HL-60 (cell line): Measurements from ENCODE around the gene ACSL6.

Experiments used
- DNase-seq, 2 experiments: peaks; one replicate each; pipeline ENCODE4 v3.0.0-alpha.2; 2010 to 2020; ENCODE audit warnings: low read depth in 1 of 2, low spot score in 1 of 2
- H3K27ac ChIP-seq: fragments of 250-450 bp; sonication (Bioruptor Pico); replicated peaks from 2 replicates; pipeline ENCODE4 v1.5.1; 2020; ENCODE audit warnings: mild to moderate bottlenecking, moderate library complexity
- H3K27me3 ChIP-seq: fragments of 250-450 bp; sonication (Bioruptor Pico); 2 replicates; pipeline ENCODE4 v1.5.1; 2021; ENCODE audit warnings: mild to moderate bottlenecking, moderate library complexity; ENCODE audit not compliant: insufficient read depth, poor library complexity, severe bottlenecking
- H3K4me3 ChIP-seq: replicated peaks from 2 replicates; pipeline ENCODE4 v1.5.1; 2011; ENCODE audit warnings: mild to moderate bottlenecking, control low read depth, low read length; ENCODE audit not compliant: insufficient read depth
- CTCF ChIP-seq: IDR thresholded peaks from one replicate; pipeline ENCODE4 v1.5.1; 2011; ENCODE audit warnings: low read length, control low read depth, inconsistent platforms; ENCODE audit not compliant: insufficient read depth
- GABPA ChIP-seq: IDR thresholded peaks from 2 replicates; pipeline ENCODE4 v1.6.1; 2012; ENCODE audit warnings: low read depth
- POLR2AphosphoS5 ChIP-seq: IDR thresholded peaks from 2 replicates; pipeline ENCODE4 v1.6.1; 2012; ENCODE audit warnings: low read depth
- REST ChIP-seq: IDR thresholded peaks from 2 replicates; pipeline ENCODE4 v1.6.1; 2012; ENCODE audit warnings: low read depth; ENCODE audit not compliant: insufficient replicate concordance
- SPI1 ChIP-seq: IDR thresholded peaks from 2 replicates; pipeline ENCODE4 v1.6.1; 2012; ENCODE audit warnings: low read depth, mild to moderate bottlenecking, borderline replicate concordance

ACSL6 gene

GRCh38 chr5:131932235-131932634 is 79.2 kb downstream of the ACSL6 start:
- Histone ChIP-seq H3K27me3 (no peaks in the 10 kb centered on the region), H3K4me3 (no peak overlapping the region), H3K27ac (no peak overlapping the region)
- TF ChIP-seq POLR2AphosphoS5 (no peak), CTCF (no peak), SPI1 (no peak), GABPA (no peak), REST (no peak)
- DNase-seq: no peak

GRCh38 chr5:131928957-131929356 is 82.5 kb downstream of the ACSL6 start:
- Histone ChIP-seq H3K4me3 (no peak overlapping the region), H3K27ac (no peak overlapping the region), H3K27me3 (no peaks in the 10 kb centered on the region)
- no peak for TF ChIP-seq CTCF
- TF ChIP-seq GABPA: no peak
- no peak for TF ChIP-seq POLR2AphosphoS5
- no peak for TF ChIP-seq REST
- no peak for TF ChIP-seq SPI1
- DNase-seq: no peak

- no peak for DNase-seq
- no peak for TF ChIP-seq REST
- TF ChIP-seq POLR2AphosphoS5: no peak
- no peak for TF ChIP-seq SPI1
- TF ChIP-seq CTCF: no peak
- TF ChIP-seq GABPA: no peak
Measured at GRCh38 chr5:131926168-131926567, 85.3 kb downstream of the ACSL6 start.

More at GRCh38 chr5:131926168-131926567, 85.3 kb downstream of the ACSL6 start:
- Histone ChIP-seq H3K4me3 (no peak overlapping the region), H3K27me3 (no peaks in the 10 kb centered on the region), H3K27ac (no peak overlapping the region)
